ENCODE results near the gene IFNLR1.
A peak's percentile ranks its signal among the peaks of the same experiment; 100 is the strongest.

IFNLR1 gene

GRCh38 chr1:24205345-24206082 lies 18.4 kb upstream of the IFNLR1 start:
- no peak for DNase-seq

- DNase-seq = no peak
Observed at GRCh38 chr1:24204116-24204515, 17.0 kb upstream of the IFNLR1 start.

- no peak for DNase-seq
Observed at GRCh38 chr1:24203404-24203803, 16.3 kb upstream of the IFNLR1 start.

GRCh38 chr1:24202987-24203386 lies 15.9 kb upstream of the IFNLR1 start:
- DNase-seq = no peak

- no peak for DNase-seq
Observed at GRCh38 chr1:24202556-24202955, 15.5 kb upstream of the IFNLR1 start.

GRCh38 chr1:24201941-24202440 lies 14.9 kb upstream of the IFNLR1 start:
- peak; percentile 81 for DNase-seq

- peak; percentile 59 for DNase-seq
Observed at GRCh38 chr1:24199291-24199900, 12.3 kb upstream of the IFNLR1 start.

GRCh38 chr1:24198766-24199165 lies 11.7 kb upstream of the IFNLR1 start:
- DNase-seq = no peak

GRCh38 chr1:24195874-24196273 lies 8.8 kb upstream of the IFNLR1 start:
- DNase-seq = no peak

GRCh38 chr1:24195136-24195535 lies 8.0 kb upstream of the IFNLR1 start:
- no peak for DNase-seq

- DNase-seq = no peak
Observed at GRCh38 chr1:24193046-24193445, 6.0 kb upstream of the IFNLR1 start.

GRCh38 chr1:24191860-24192259 lies 4.8 kb upstream of the IFNLR1 start:
- no peak for DNase-seq

GRCh38 chr1:24190983-24191461 lies 3.9 kb upstream of the IFNLR1 start:
- DNase-seq = no peak

- no peak for DNase-seq
Observed at GRCh38 chr1:24189528-24189927, 2.4 kb upstream of the IFNLR1 start.

- no peak for DNase-seq
Observed at GRCh38 chr1:24186711-24186992, 437 bp downstream of the IFNLR1 start.

GRCh38 chr1:24186031-24186710 lies 918 bp downstream of the IFNLR1 start:
- peak; percentile 33 for DNase-seq

GRCh38 chr1:24185076-24185475 lies 2.0 kb downstream of the IFNLR1 start:
- no peak for DNase-seq

GRCh38 chr1:24182061-24182460 lies 5.0 kb downstream of the IFNLR1 start:
- DNase-seq = no peak

GRCh38 chr1:24181619-24182018 lies 5.5 kb downstream of the IFNLR1 start:
- DNase-seq = no peak

GRCh38 chr1:24180676-24181075 lies 6.4 kb downstream of the IFNLR1 start:
- no peak for DNase-seq

- DNase-seq = no peak
Observed at GRCh38 chr1:24179251-24179840, 7.7 kb downstream of the IFNLR1 start.

- no peak for DNase-seq
Observed at GRCh38 chr1:24178407-24178806, 8.7 kb downstream of the IFNLR1 start.

GRCh38 chr1:24177161-24177560 lies 9.9 kb downstream of the IFNLR1 start:
- DNase-seq = no peak
